Hepatocyte (in vitro differentiated cells): Measurements from ENCODE around the gene C5AR1. TPM values are rescaled to one million over a fixed set of nuclear protein-coding genes. Genes with fewer than 3 reads are reported as not detected.

Source experiments
- DNase-seq: peaks from one replicate; pipeline ENCODE4 v3.0.0-alpha.2; 2016; ENCODE audit warnings: low spot score
- H2AFZ ChIP-seq: fragments of 200-600 bp; sonication (generic); 2 replicates; pipeline ENCODE4 v1.6.0; 2016; ENCODE audit warnings: antibody characterized with exemption, mild to moderate bottlenecking
- H3K27ac ChIP-seq: fragments of 200-600 bp; sonication (generic); 2 replicates; pipeline ENCODE4 v1.5.1; 2016; ENCODE audit warnings: mild to moderate bottlenecking
- H3K27me3 ChIP-seq: fragments of 200-600 bp; sonication (generic); 2 replicates; pipeline ENCODE4 v1.6.1; 2016
- H3K36me3 ChIP-seq: fragments of 200-600 bp; sonication (generic); replicated peaks from 2 replicates; pipeline ENCODE4 v1.5.1; 2016; ENCODE audit warnings: low read depth; ENCODE audit not compliant: insufficient read depth
- H3K4me1 ChIP-seq: fragments of 200-600 bp; sonication (generic); 2 replicates; pipeline ENCODE4 v1.5.1; 2016; ENCODE audit warnings: mild to moderate bottlenecking, moderate library complexity; ENCODE audit not compliant: insufficient read depth
- H3K4me2 ChIP-seq: fragments of 200-600 bp; sonication (generic); 2 replicates; pipeline ENCODE4 v1.6.0; 2016
- H3K4me3 ChIP-seq: fragments of 200-600 bp; sonication (generic); 2 replicates; pipeline ENCODE4 v1.5.1; 2016; ENCODE audit warnings: mild to moderate bottlenecking
- H3K79me2 ChIP-seq: fragments of 200-600 bp; sonication (generic); 2 replicates; pipeline ENCODE4 v1.6.0; 2017; ENCODE audit warnings: mild to moderate bottlenecking
- H3K9me2 ChIP-seq: fragments of 200-600 bp; sonication (generic); replicated peaks from 2 replicates; pipeline ENCODE4 v1.6.0; 2017; ENCODE audit warnings: mild to moderate bottlenecking; ENCODE audit not compliant: insufficient read depth
- H3K9me3 ChIP-seq: fragments of 200-600 bp; sonication (generic); 2 replicates; pipeline ENCODE4 v1.5.1; 2016; ENCODE audit warnings: low read depth, mild to moderate bottlenecking
- H4K20me1 ChIP-seq: fragments of 200-600 bp; sonication (generic); 2 replicates; pipeline ENCODE4 v1.6.0; 2016; ENCODE audit warnings: mild to moderate bottlenecking; ENCODE audit not compliant: insufficient read depth, poor library complexity, severe bottlenecking
- CTCF ChIP-seq: fragments of 200-600 bp; sonication (generic); IDR thresholded peaks from 2 replicates; pipeline ENCODE4 v1.5.1; 2016; ENCODE audit warnings: antibody characterized with exemption, mild to moderate bottlenecking; ENCODE audit not compliant: poor library complexity
- EZH2 ChIP-seq: fragments of 200-600 bp; sonication (generic); IDR thresholded peaks from 2 replicates; pipeline ENCODE4 v1.6.1; 2016; ENCODE audit warnings: antibody characterized with exemption, mild to moderate bottlenecking, borderline replicate concordance
- EZH2phosphoT487 ChIP-seq: fragments of 200-600 bp; sonication (generic); IDR thresholded peaks from one replicate; pipeline ENCODE4 v1.6.1; 2018; ENCODE audit warnings: antibody characterized with exemption, mild to moderate bottlenecking, low read depth, moderate library complexity; ENCODE audit not compliant: unreplicated experiment, severe bottlenecking
- WGBS: methylation state at CpG from one replicate; pipeline ENCODE4 v1.1.6; 2016; ENCODE audit warnings: low lambda C conversion rate; ENCODE audit errors: missing lambda C conversion rate; 5-methylcytosine and 5-hydroxymethylcytosine counted together
- polyA plus RNA-seq: library from polyadenylated mRNA; unstranded; fragments of >200 nt; fragmentation: Nextera tagmentation; extraction: Ambion mirVana; gene quantifications from 2 replicates; pipeline ENCODE4 v1.2.1, GENCODE V29; 2016
- total RNA-seq: library from RNA; depleted of rRNA; stranded (reverse); fragments of >200 nt; gene quantifications from 2 replicates; pipeline ENCODE4 v1.2.3, GENCODE V29; 2014

Gene C5AR1
- total and polyA plus RNA-seq, 2 experiments from 2014 or later = 0.43 to 0.99 TPM

GRCh38 chr19:47266401-47266941 lies 43.2 kb upstream of the C5AR1 start:
- H3K4me1 ChIP-seq = no peaks in the 10 kb centered on the region
- H2AFZ ChIP-seq = no peak overlapping the region
- H3K4me2 ChIP-seq = no peak overlapping the region
- H3K27ac ChIP-seq = no peak overlapping the region
- no peaks in the 10 kb centered on the region for H3K9me2 ChIP-seq
- 89% methylated on average over 16 of the region's 21 CpGs for WGBS
- H3K9me3 ChIP-seq = no peaks in the 10 kb centered on the region
- H3K4me3 ChIP-seq = no peak overlapping the region
- no peaks in the 10 kb centered on the region for H4K20me1 ChIP-seq
- no peaks in the 10 kb centered on the region for H3K36me3 ChIP-seq
- peaks cover 2% of the 10 kb centered on the region for H3K79me2 ChIP-seq
- no peaks in the 10 kb centered on the region for H3K27me3 ChIP-seq
- DNase-seq = no peak
- no peak for TF ChIP-seq EZH2
- TF ChIP-seq CTCF = no peak
- TF ChIP-seq EZH2phosphoT487 = no peak

GRCh38 chr19:47267350-47267759 lies 42.3 kb upstream of the C5AR1 start:
- no peak for TF ChIP-seq CTCF
- no peak for TF ChIP-seq EZH2
- no peak for TF ChIP-seq EZH2phosphoT487
- no peak for DNase-seq
- H3K9me2 ChIP-seq = no peaks in the 10 kb centered on the region
- H3K4me1 ChIP-seq = peaks cover under 1% of the 10 kb centered on the region
- H2AFZ ChIP-seq = no peak overlapping the region
- peaks cover 2% of the 10 kb centered on the region for H3K79me2 ChIP-seq
- WGBS = 92% methylated on average over 14 of the region's 14 CpGs
- H3K27ac ChIP-seq = no peak overlapping the region
- no peaks in the 10 kb centered on the region for H3K36me3 ChIP-seq
- H3K9me3 ChIP-seq = no peaks in the 10 kb centered on the region
- H3K4me3 ChIP-seq = no peak overlapping the region
- H3K27me3 ChIP-seq = no peaks in the 10 kb centered on the region
- H3K4me2 ChIP-seq = no peak overlapping the region
- H4K20me1 ChIP-seq = no peaks in the 10 kb centered on the region

GRCh38 chr19:47268028-47268427 lies 41.6 kb upstream of the C5AR1 start:
- Histone ChIP-seq H3K36me3 (no peaks in the 10 kb centered on the region), H3K27ac (no peak overlapping the region), H3K79me2 (peaks cover 2% of the 10 kb centered on the region), H4K20me1 (no peaks in the 10 kb centered on the region), H3K4me3 (no peak overlapping the region), H3K27me3 (no peaks in the 10 kb centered on the region), H3K4me1 (peaks cover 6% of the 10 kb centered on the region), H3K9me3 (no peaks in the 10 kb centered on the region), H3K4me2 (no peak overlapping the region), H2AFZ (no peak overlapping the region), H3K9me2 (no peaks in the 10 kb centered on the region)
- no peak for DNase-seq
- TF ChIP-seq EZH2phosphoT487 (no peak), CTCF (no peak), EZH2 (no peak)
- 78% methylated on average over 6 of the region's 6 CpGs for WGBS
